RWPE1 (cell line): ENCODE measurements around the gene TRMT61A.

Experiments
- CTCF ChIA-PET: fragments of 350-600 bp; sonication (Branson Sonifier 250); formaldehyde crosslinking; extraction: SDS; loops from one replicate; lab custom pipeline; 2021; lab: Yijun Ruan, JAX
- POLR2A ChIA-PET: fragments of 400-600 bp; formaldehyde crosslinking; extraction: SDS; loops from one replicate; lab custom pipeline; 2020; ENCODE audit warnings: antibody characterized with exemption; ENCODE audit not compliant: low non-redundant PET; lab: Yijun Ruan, JAX
- DNase-seq: peaks from one replicate; pipeline ENCODE4 v3.0.0; 2012; ENCODE audit warnings: low spot score
- H3K27ac ChIP-seq: fragments of 450-650 bp; 2 replicates; pipeline ENCODE4 v1.5.1; 2017
- TF ChIP-seq, protein P1 (sequence below): fragments of 450-650 bp; conservative IDR thresholded peaks from 2 replicates; pipeline ENCODE4 v1.5.1; 2017; ENCODE audit warnings: low read depth, mild to moderate bottlenecking

The TRMT61A gene

DNA sequence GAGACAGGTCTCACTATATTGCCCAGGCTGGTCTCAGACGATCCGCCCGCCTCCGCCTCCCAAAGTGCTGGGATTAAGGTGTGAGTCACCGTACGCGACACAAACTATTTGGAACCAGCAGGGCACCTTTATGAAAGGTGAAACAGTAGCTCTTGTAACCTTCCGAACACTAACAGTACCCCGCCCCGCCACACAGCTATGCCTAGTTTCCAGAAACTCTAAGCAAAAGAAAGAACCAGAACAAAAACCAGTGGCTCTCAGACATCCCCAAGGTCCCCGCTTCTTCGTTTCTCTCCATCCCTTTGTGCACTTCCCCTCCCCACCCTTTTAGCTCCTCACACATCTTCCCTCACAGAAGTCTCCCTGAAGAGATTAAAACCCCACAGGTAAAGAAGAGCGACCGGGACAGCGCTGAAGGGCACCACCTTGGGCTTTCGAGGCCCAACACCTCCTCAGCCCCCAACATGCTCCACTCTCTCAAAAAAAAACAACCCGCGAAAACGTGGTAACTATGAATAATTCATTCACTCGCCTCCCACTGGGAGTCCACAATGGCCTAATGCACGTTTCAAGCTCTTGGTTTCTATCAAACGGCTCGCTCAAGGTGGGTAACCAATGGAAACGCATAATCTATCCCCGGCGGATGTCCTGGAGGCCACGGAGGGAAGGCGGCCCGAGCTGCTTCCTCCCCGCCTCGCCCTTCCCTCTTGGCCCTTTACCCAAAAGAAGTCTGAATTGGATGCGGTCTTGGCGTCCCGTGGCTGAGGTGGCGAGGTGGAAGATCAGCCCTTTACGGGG is 32.6 kb downstream of the TRMT61A start:
- DNase-seq, result peak; percentile 67
- ChIA-PET POLR2A (no interaction called here), CTCF (interaction anchor here (0.6 to 1.2 kb wide), 5 partner anchors 11 to 1461 kb away, joined by 3 to 5 read pairs (median 4); partner anchors contain the start of gene TRMT61A)
- H3K27ac ChIP-seq, result peak overlapping the region; percentile 99
- TF ChIP-seq, protein P1, sequence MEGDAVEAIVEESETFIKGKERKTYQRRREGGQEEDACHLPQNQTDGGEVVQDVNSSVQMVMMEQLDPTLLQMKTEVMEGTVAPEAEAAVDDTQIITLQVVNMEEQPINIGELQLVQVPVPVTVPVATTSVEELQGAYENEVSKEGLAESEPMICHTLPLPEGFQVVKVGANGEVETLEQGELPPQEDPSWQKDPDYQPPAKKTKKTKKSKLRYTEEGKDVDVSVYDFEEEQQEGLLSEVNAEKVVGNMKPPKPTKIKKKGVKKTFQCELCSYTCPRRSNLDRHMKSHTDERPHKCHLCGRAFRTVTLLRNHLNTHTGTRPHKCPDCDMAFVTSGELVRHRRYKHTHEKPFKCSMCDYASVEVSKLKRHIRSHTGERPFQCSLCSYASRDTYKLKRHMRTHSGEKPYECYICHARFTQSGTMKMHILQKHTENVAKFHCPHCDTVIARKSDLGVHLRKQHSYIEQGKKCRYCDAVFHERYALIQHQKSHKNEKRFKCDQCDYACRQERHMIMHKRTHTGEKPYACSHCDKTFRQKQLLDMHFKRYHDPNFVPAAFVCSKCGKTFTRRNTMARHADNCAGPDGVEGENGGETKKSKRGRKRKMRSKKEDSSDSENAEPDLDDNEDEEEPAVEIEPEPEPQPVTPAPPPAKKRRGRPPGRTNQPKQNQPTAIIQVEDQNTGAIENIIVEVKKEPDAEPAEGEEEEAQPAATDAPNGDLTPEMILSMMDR, result no peak

DNA sequence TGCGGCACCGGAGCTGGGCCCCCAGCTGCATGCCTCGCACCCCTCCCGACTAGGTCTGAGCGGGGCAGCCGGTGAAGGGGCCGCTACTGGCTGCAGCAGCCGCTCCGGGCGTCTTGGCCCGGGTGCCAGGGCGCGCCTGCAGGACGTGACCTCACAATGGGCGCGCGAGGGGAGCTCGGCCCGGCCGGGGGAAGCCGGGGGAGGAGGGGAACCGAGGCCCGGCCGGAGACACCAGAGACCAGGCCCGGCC is 33.1 kb downstream of the TRMT61A start:
- H3K27ac ChIP-seq, result peak overlapping the region; percentile 99
- ChIA-PET POLR2A (no interaction called here), CTCF (interaction anchor here (0.6 to 1.2 kb wide), 2 partner anchors 44 to 1460 kb away, joined by 3 to 4 read pairs; no protein-coding TSS in a partner anchor)
- DNase-seq, result peak; percentile 53
- TF ChIP-seq, protein P1, result no peak

DNA sequence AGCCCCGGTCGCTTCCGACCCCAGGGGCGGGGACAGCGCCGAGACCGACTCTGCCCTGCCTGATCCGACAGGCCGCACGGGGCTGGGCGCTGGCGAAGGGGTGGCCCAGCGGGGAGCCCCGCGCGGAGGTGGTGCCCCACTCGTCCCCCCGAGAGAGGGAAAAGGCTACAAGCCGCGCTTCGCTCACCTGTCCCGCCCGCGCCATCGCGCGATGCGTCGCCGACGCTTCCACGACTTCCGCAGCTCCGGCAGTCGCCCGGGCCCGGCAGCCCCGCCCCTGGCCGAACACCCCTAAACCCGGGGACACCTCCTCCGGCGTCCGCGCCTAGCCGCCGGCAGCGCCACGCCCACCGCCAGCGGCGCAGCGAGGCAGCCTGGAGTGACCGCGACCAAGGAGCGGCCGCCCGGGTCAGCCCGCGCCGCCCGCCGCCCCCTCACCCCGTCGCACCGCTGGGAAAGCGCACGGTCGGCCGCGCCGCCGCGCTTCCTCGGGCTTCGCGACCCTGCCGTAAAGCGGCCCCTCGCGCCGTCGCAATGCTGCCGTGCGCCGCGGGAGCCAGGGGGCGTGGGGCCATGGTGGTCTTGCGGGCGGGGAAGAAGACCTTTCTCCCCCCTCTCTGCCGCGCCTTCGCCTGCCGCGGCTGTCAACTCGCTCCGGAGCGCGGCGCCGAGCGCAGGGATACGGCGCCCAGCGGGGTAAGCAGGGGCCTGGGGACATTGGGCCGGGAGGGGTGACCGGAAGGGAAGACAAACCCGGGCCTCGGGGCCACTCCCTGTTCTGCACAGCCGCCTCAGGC is 33.6 kb downstream of the TRMT61A start, which contains the start of the genes BAG5 and COA8:
Gene BAG5, minus strand, starts transcription at position 229 of the 797 bp plus-strand sequence. CDS start 1,493 bp downstream, outside the sequence.
Gene COA8, plus strand, starts transcription at position 532 of the 797 bp plus-strand sequence. Its CDS starts 42 bp downstream, at position 574.
- ChIA-PET CTCF (interaction anchor here (0.6 kb wide), 1 partner anchor 11 kb away, joined by 3 read pairs; no protein-coding TSS in a partner anchor), POLR2A (no interaction called here)
- TF ChIP-seq, protein P1, result no peak
- DNase-seq, result peak; percentile 87
- H3K27ac ChIP-seq, result peak within 1 kb of the TSS; percentile 99

DNA sequence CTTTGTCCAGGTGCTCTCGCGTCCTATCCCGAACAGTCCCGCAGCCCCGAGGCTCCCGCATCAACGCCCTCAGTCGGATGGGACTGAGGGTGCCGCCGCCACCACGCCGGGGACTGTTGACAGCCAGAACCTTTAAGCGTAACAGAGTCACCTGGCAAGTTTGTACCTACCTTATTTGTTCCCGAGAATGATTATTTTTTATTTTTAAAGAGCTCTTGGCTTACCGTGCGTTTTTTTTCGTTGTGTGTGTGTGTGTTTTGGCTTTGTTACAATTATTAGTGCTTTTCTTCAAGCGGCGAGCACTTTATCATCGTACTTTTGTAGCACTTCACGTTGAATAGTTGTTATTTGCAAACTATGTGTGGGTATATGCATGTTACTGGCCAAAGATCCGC is 34.2 kb downstream of the TRMT61A start:
- no peak for DNase-seq
- ChIA-PET CTCF (no interaction called here), POLR2A (no interaction called here)
- TF ChIP-seq, protein P1, result no peak
- peak overlapping the region; percentile 99 for H3K27ac ChIP-seq

DNA sequence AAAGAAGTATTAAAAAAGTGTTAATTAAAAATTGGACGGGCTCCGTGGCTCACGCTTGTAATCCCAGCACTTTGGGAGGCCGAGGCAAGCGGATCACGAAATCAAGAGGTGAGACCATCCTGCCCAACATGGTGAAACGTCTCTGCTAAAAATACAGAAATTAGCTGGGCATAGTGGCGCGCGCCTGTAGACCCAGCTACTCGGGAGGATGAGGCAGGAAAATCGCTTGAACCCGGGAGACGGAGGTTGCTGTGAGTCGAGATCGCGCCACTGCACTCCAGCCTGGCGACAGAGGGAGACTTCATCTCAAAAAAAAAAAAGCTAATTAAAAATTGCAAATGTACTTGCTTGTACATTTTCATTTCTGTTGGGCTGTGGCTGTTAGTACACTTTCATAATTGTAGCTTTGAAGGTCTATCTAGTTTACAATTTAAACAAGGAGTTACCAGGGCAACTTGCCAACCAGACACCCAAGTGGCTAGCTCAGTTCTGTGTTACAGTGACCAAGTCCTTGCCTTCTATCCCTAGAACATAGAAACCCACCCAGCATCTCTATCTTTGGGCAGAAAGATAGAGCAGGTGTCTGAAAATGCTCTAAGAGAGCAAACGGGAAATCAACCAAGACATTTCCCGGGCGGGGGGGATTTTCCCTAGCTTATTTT is 35.0 kb downstream of the TRMT61A start:
- CTCF ChIA-PET, result interaction anchor here (0.6 to 0.7 kb wide), 4 partner anchors 41 to 268 kb away, joined by 3 to 6 read pairs (median 4); partner anchors contain the start of gene CKB
- TF ChIP-seq, protein P1, result no peak
- POLR2A ChIA-PET, result no interaction called here
- no peak for DNase-seq
- peak overlapping the region; percentile 99 for H3K27ac ChIP-seq

DNA sequence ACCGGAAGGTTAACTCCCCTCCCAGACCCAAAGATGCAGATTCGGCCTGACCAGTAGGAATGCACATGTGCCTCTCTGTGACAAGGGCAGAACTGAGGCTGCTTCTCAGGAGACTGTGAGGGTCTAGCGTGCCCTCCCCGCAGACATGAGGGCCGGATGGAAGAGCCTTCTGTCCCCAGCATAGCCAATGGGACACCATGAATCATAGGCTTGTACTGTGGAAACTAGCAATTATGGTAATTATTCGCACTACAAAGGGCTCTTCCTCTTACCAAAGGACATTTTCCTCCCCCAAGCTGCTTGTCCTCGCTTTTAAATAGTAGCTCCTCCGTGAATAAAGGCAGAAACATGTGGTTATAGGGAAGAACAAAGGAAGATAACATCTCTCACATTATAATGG is 40.0 kb downstream of the TRMT61A start:
- CTCF ChIA-PET, result interaction anchor here (0.6 kb wide), 1 partner anchor 9 kb away, joined by 6 read pairs; no protein-coding TSS in a partner anchor
- TF ChIP-seq, protein P1, result no peak
- H3K27ac ChIP-seq, result peak overlapping the region; percentile 40
- POLR2A ChIA-PET, result no interaction called here
- DNase-seq, result no peak
